Omental fat pad (tissue), 4 donors: ENCODE measurements around the gene HECTD3. TPM values are rescaled to one million over a fixed set of nuclear protein-coding genes. Genes with fewer than 3 reads are reported as not detected.

Source experiments
- ATAC-seq: fragments of 150-250 bp; one replicate; pipeline ENCODE4 v1.9.1; 2016; ENCODE audit warnings: mild to moderate bottlenecking, moderate library complexity; ENCODE audit not compliant: low FRiP score
- DNase-seq: peaks from one replicate; pipeline ENCODE4 v3.0.0-alpha.2; 2019; ENCODE audit warnings: low spot score
- total RNA-seq, 4 donors: library from RNA; depleted of rRNA; stranded (reverse); fragments of >200 nt; gene quantifications; one replicate each; pipeline ENCODE4 v1.1.0, GENCODE V29; 2016
- TF ChIP-seq, protein P1 (sequence below), 3 donors: fragments of 450-650 bp; IDR thresholded peaks; one replicate each; pipeline ENCODE4 v1.5.1; 2016 to 2017; ENCODE audit warnings: antibody characterized with exemption in 3 of 3, mild to moderate bottlenecking in 3 of 3, moderate library complexity in 2 of 3

HECTD3 gene
- total RNA-seq, 4 donors from 2014 or later: 27.1 to 43.2 (median 38.1) TPM

DNA sequence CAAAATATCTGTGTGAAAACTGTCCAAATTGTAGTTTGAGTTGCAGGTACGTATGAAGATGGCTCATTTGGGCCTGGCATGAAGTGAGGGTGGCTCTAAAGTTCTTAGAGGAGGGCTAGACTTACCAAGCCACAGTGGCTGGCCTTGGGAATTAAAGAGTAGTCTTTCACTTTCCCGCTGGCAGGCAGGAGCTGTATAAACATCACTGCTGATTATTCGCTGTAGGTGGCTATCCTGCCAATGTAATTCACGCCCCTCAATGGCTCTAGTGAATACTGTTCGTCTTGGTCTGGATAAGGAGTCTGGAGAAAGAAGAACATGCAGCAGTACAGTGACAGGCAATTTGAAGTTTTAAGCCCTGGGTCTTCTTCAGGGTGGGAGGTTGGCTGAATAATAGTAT is 32.0 kb upstream of the HECTD3 start:
- no peak for ATAC-seq
- DNase-seq: no peak

DNA sequence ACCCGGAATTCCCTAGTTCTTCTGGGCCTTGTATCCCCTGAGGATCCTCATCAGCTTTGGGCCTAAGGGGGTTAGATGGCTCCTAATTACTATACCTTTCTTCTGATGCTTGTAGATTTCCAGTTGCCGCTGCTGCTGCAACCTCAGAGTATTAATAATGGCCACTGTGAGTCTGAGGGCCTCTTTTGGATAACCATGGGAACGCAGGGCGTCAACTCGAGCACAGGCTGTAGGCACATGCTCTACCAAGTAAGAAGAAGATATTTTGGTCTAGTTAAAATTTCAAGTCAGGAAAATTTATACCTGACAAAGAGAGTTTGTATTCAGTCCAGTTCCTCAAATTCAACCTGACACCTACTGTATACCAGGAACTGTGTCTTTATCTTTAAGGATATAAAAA is 29.2 kb upstream of the HECTD3 start:
- TF ChIP-seq, protein P1, sequence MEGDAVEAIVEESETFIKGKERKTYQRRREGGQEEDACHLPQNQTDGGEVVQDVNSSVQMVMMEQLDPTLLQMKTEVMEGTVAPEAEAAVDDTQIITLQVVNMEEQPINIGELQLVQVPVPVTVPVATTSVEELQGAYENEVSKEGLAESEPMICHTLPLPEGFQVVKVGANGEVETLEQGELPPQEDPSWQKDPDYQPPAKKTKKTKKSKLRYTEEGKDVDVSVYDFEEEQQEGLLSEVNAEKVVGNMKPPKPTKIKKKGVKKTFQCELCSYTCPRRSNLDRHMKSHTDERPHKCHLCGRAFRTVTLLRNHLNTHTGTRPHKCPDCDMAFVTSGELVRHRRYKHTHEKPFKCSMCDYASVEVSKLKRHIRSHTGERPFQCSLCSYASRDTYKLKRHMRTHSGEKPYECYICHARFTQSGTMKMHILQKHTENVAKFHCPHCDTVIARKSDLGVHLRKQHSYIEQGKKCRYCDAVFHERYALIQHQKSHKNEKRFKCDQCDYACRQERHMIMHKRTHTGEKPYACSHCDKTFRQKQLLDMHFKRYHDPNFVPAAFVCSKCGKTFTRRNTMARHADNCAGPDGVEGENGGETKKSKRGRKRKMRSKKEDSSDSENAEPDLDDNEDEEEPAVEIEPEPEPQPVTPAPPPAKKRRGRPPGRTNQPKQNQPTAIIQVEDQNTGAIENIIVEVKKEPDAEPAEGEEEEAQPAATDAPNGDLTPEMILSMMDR (IDR thresholded peaks at IDR 0.05): no peak
- DNase-seq (no peak), ATAC-seq (no peak)

More for the DNA sequence above, 32.0 kb upstream of the HECTD3 start:
- TF ChIP-seq, protein P1 (IDR thresholded peaks at IDR 0.05): no peak

DNA sequence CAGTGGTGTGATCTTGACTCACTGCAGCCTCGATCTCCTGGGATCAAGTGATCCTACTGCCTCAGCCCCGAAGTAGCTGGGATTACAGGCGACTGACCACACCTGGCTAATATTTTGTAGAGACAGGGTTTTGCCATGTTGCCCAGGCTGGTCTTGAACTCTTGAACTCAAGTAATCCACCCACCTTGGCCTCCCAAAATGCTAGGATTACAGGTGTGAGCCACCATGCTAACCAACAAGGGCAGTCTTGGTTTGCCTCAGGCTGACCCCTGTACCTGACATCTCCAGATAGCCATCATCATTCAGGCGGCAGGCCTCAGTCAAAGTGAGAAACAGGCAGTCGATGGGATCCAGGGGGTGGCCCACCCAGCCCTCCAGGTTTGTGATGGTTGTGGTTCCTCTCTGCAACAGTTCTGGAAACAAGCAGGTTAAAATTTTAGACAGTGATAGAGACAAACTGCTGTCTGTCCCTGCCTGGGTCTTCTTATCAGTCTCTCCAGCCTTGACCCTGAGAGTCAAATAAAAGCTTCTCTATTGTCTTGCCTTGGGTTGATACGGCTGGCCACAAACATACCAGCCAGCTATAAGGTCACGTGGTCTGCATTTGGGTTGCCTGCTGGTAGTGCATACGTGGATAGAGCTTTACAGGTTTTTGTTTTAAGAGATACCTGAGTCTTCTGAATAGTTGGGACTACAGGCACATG is 27.7 kb upstream of the HECTD3 start:
- TF ChIP-seq, protein P1 (IDR thresholded peaks at IDR 0.05): no peak
- no peak for DNase-seq
- no peak for ATAC-seq

- DNase-seq: no peak
- TF ChIP-seq, protein P1 (IDR thresholded peaks at IDR 0.05): no peak
- ATAC-seq: no peak
These were observed 27.1 kb upstream of the HECTD3 start for GRCh38 chr1:45038240-45038639.

- ATAC-seq (no peak), DNase-seq (no peak)
- TF ChIP-seq, protein P1 (IDR thresholded peaks at IDR 0.05): no peak
These were observed 26.3 kb upstream of the HECTD3 start for GRCh38 chr1:45037456-45037855.

GRCh38 chr1:45035631-45036301 is 24.6 kb upstream of the HECTD3 start:
- no peak for DNase-seq
- ATAC-seq: no peak
- TF ChIP-seq, protein P1 (IDR thresholded peaks at IDR 0.05): no peak

GRCh38 chr1:45033356-45033755 is 22.2 kb upstream of the HECTD3 start:
- DNase-seq (no peak), ATAC-seq (no peak)
- TF ChIP-seq, protein P1 (IDR thresholded peaks at IDR 0.05): no peak
